ENCODE data around the gene ADAM29. TPM values are rescaled to one million over a fixed set of nuclear protein-coding genes. Genes with fewer than 3 reads are reported as not detected.
"Not testable (repeated sequence)": the region's sequence is repeated elsewhere in the genome, so short reads cannot be mapped to it uniquely, and the experiment has no call there.

ADAM29 gene
- total RNA-seq, 1 donor, result under 0.01 TPM

- no peak for DNase-seq (ENCODE audit: low read depth in 2 of 3, low spot score in 2 of 3)
Observed at GRCh38 chr4:174946246-174946645, 28.1 kb downstream of the ADAM29 start.

GRCh38 chr4:174948826-174949225, 30.7 kb downstream of the ADAM29 start:
- no peak for DNase-seq (ENCODE audit: low read depth in 2 of 3, low spot score in 2 of 3)

GRCh38 chr4:174972911-174973310, 54.8 kb downstream of the ADAM29 start:
- no peak for DNase-seq (ENCODE audit: low read depth in 2 of 3, low spot score in 2 of 3)

DNA sequence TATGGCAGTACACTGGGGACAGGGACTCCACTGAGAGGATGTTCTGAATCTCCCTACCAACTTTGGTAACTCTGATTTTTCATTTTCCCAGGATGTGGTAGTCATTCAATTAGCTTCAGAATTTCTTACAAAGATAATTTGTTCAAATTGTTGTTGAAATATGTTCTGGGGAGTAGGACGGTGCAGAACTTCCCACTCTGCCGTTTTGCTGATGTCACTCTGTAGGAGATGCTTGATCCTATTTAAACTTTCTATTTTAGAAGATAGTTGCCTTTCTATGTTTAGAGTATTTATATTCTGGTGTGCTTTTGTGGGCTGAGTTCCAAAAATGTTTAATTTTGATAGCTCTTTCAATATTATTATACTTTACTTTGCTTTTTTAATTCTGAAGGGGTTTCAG, 55.2 kb downstream of the ADAM29 start:
- no peak for DNase-seq (ENCODE audit: low read depth in 2 of 3, low spot score in 2 of 3)

- no peak for DNase-seq (ENCODE audit: low read depth in 2 of 3, low spot score in 2 of 3)
Observed at GRCh38 chr4:174983128-174983750, 65.1 kb downstream of the ADAM29 start.

DNA sequence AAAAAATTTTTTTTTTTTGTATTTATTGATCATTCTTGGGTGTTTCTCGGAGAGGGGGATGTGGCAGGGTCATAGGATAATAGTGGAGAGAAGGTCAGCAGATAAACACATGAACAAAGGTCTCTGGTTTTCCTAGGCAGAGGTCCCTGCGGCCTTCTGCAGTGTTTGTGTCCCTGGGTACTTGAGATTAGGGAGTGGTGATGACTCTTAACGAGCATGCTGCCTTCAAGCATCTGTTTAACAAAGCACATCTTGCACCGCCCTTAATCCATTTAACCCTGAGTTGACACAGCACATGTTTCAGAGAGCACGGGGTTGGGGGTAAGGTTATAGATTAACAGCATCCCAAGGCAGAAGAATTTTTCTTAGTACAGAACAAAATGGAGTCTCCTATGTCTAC, 65.7 kb downstream of the ADAM29 start:
- not testable (repeated sequence) for DNase-seq (ENCODE audit: low read depth in 2 of 3, low spot score in 2 of 3)

- no peak for DNase-seq (ENCODE audit: low read depth in 2 of 3, low spot score in 2 of 3)
Observed at GRCh38 chr4:174989791-174990190, 71.6 kb downstream of the ADAM29 start.

GRCh38 chr4:174993916-174994315, 75.8 kb downstream of the ADAM29 start:
- no peak for DNase-seq (ENCODE audit: low read depth in 2 of 3, low spot score in 2 of 3)

- no peak for DNase-seq (ENCODE audit: low read depth in 2 of 3, low spot score in 2 of 3)
Observed at GRCh38 chr4:174996079-174996478, 77.9 kb downstream of the ADAM29 start.

DNA sequence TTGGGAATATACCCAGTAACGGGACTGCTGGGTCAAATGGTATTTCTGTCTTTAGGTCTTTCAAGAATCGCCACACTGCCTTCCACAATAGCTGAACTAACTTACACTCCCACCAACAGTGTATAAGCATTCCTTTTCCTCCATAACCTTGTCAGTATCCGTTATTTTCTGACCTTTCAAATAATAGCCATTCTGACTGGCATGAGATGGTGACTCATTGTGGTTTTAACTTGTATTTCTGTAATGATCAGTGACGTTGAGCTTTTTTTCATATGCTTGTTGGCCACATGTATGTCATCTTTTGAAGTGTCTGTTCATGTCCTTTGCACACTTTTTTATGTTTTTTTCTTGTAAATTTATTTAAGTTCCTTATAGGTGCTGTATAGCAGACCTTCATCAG, 81.2 kb downstream of the ADAM29 start:
- DNase-seq (ENCODE audit: low read depth in 2 of 3, low spot score in 2 of 3), result no peak

- no peak for DNase-seq (ENCODE audit: low read depth in 2 of 3, low spot score in 2 of 3)
Observed at GRCh38 chr4:175017751-175018150, 99.6 kb downstream of the ADAM29 start.

GRCh38 chr4:175019447-175019846, 101.3 kb downstream of the ADAM29 start:
- not testable (repeated sequence) for DNase-seq (ENCODE audit: low read depth in 2 of 3, low spot score in 2 of 3)

Small RNAs within 50 kb of the gene (small RNA-seq; reads per million reads assigned to genes)
- not detected for gene AC105914.1

Other genes with a start within 250 kb of the ADAM29 start
- gene GLRA3, start 89.1 kb upstream of the ADAM29 start, total RNA-seq, result under 0.01 TPM